Duodenal mucosa (tissue), 2 donors: Measurements from ENCODE around the gene STX1B.

ENCODE experiments used
- H3K27ac ChIP-seq: one replicate; pipeline ENCODE4 v1.7.0; 2013; ENCODE audit warnings: low read depth, low read length
- H3K27me3 ChIP-seq, 2 donors: one replicate each; pipeline ENCODE4 v1.7.0; 2013; ENCODE audit warnings: low read length in 2 of 2, control low read depth in 1 of 2; ENCODE audit not compliant: insufficient read depth in 2 of 2, control insufficient read depth in 1 of 2
- H3K36me3 ChIP-seq, 2 donors: one replicate each; pipeline ENCODE4 v1.7.0; 2013; ENCODE audit warnings: low read length in 2 of 2, control low read depth in 1 of 2; ENCODE audit not compliant: insufficient read depth in 2 of 2, control insufficient read depth in 1 of 2
- H3K4me1 ChIP-seq, 2 donors: one replicate each; pipeline ENCODE4 v1.7.0; 2013; ENCODE audit warnings: low read length in 2 of 2, control low read depth in 1 of 2; ENCODE audit not compliant: insufficient read depth in 2 of 2, control insufficient read depth in 1 of 2
- H3K4me3 ChIP-seq, 2 donors: one replicate each; pipeline ENCODE4 v1.7.0; 2013; ENCODE audit warnings: low read length in 2 of 2, low read depth in 1 of 2
- H3K9ac ChIP-seq, 2 donors: one replicate each; pipeline ENCODE4 v1.7.0; 2013; ENCODE audit warnings: low read length in 2 of 2, low read depth in 1 of 2
- H3K9me3 ChIP-seq, 2 donors: one replicate each; pipeline ENCODE4 v1.7.0; 2013; ENCODE audit warnings: low read length in 2 of 2, control low read depth in 1 of 2; ENCODE audit not compliant: control insufficient read depth in 1 of 2

STX1B gene

DNA sequence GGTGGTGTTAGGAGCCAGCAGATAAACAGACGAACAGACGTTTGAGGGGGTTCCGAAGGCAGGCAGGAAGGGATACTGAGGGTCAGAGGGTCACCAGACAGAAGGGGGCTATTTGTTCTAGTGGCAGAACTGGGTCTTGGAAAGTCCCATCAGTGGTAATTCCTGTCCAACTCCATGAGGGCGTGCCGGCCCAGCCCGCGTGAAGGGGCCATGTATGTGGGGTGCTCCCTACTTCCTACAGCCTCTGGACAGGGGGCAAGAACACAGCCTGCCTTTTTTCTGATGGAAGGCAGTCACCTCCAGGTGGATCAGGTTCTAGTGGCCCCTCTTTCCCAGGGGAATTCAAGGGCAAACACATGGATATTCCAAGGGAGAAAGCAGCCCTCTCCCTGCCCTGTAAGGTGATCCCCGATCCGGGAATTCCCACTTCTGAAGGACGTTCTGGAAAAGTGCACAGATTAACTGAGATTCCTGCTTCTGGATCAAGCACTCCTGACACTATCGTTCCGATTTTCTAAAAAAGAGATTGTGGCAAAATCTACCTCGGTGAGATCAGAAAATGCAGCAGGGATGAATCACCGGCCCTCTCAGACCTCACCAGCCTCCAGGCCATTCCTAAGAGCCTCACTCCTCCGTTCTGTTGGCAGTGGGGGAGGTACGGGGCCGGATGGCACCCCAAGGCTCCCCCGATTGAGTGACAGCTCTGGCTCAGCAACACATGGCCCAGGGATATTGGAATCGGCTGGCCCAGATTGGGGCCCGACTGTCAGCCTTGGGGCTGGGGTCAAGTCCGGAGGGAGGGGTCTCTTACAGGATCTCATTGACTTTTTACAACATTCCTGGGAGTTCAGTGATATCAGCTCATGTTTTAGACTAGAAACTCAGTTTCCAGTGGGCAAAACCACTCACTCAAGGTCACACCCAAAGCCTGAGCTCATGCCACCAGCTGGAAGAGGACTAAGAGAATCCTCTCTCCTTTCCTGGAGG is 12.4 kb downstream of the STX1B start:
- Histone ChIP-seq H3K27ac (no peak overlapping the region), H3K9me3 (no peaks in the 10 kb centered on the region), H3K4me3 (peak overlapping the region; percentile 65 to 88), H3K36me3 (no peaks in the 10 kb centered on the region), H3K27me3 (no peaks in the 10 kb centered on the region), H3K9ac (peak overlapping the region; percentile 60 to 77), H3K4me1 (peaks cover 15 to 26% of the 10 kb centered on the region in 2 donors)

DNA sequence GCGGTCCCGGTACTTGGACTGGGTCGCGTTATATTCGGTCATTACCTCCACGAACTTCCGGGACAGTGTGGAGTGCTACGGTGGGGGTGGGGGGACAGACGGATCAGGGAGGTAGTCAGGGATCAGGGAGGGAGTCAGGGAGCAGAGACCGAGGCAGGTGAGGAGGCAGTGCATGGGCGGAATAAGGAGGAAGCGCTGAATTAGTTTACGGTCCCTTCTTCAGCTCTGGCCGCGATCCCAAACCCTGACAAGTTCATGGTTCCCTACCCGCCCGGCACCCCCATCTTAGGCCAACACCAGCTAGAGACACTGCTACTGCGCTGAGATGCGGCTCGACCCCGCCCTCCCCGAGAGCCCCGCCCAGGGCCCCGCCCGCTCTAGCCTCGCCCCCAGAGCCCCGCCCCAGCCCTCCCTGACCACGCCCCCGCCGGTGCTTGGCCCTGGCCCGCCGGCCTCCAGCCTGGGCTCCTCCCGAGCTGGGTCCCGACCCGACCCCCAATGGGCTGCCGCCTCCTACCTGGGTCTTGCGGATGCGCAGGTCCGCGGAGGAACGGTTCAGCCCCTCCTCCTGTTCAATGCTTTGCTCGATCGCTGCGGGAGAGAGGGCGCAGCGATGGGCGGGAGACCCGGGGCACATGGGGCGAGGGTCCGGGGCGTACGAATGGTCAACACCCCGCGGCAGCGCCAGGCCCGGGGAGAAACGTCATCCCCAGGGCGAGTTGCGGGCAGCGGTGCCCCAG is 13.3 kb downstream of the STX1B start:
- Histone ChIP-seq H3K27me3 (no peaks in the 10 kb centered on the region), H3K4me3 (peak overlapping the region; percentile 88 to 89), H3K4me1 (peaks cover 15 to 26% of the 10 kb centered on the region in 2 donors), H3K9me3 (no peaks in the 10 kb centered on the region), H3K9ac (peak overlapping the region; percentile 66 to 77), H3K27ac (peak overlapping the region; percentile 46), H3K36me3 (no peaks in the 10 kb centered on the region)

DNA sequence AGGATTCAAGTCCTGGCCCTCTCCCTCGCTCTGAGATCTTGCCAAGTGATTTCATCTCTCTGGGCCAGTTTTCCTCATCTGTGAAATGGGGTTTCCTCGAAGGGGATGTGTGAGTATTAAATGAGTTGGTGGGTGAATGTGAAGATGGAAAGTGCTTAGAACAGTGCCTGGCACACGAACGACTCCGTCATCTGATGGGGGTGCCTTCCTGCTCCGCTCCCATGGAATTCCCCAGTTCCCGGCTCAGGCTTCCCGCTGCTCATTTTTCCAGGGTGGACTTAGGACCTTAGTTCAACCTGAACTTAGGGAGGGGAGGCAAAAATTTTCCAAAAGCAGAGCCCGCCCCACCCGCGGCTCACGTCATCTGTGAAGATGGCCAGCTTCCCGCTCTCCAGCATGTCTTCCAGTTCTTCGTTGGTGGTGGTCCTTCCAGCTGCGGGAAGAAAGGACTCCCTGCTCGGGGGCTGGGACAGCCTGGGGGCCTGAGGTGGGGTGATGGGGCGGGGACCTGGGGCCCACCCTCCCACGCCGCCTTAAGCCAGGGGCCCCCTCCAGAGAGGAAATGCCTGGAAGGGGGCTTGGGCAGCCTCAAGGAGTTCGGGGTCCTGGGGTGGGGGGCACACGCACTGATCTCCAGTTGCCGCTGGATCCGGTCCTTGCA is 14.0 kb downstream of the STX1B start:
- H3K36me3 ChIP-seq = no peaks in the 10 kb centered on the region
- peaks cover 15 to 26% of the 10 kb centered on the region in 2 donors for H3K4me1 ChIP-seq
- H3K27me3 ChIP-seq = no peaks in the 10 kb centered on the region
- H3K4me3 ChIP-seq = peak overlapping the region; percentile 88 to 89
- H3K27ac ChIP-seq = peak overlapping the region; percentile 46
- H3K9ac ChIP-seq = peak overlapping the region; percentile 66 to 77
- no peaks in the 10 kb centered on the region for H3K9me3 ChIP-seq

DNA sequence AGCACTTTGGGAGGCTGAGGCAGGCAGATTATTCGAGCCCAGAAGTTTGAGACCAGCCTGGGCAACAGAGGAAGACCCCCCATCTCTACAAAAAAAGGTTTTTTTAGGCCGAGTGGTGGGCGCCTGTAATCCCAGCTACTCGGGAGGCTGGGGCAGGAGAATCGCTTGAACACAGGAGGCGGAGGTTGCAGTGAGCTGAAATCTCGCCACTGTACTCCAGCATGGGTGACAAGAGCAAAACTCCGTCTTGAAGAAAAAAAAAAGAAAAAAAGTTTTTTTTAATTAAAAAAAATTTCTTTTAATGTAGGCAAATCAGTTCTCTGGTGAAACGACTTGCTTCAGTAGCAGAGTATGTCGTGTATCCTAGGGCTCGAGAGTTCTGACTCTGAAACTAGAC is 14.5 kb downstream of the STX1B start:
- peak overlapping the region; percentile 60 to 77 for H3K9ac ChIP-seq
- H3K4me3 ChIP-seq = no peak overlapping the region
- H3K27me3 ChIP-seq = no peaks in the 10 kb centered on the region
- no peaks in the 10 kb centered on the region for H3K36me3 ChIP-seq
- H3K27ac ChIP-seq = no peak overlapping the region
- no peaks in the 10 kb centered on the region for H3K9me3 ChIP-seq
- H3K4me1 ChIP-seq = peaks cover 14 to 26% of the 10 kb centered on the region in 2 donors

DNA sequence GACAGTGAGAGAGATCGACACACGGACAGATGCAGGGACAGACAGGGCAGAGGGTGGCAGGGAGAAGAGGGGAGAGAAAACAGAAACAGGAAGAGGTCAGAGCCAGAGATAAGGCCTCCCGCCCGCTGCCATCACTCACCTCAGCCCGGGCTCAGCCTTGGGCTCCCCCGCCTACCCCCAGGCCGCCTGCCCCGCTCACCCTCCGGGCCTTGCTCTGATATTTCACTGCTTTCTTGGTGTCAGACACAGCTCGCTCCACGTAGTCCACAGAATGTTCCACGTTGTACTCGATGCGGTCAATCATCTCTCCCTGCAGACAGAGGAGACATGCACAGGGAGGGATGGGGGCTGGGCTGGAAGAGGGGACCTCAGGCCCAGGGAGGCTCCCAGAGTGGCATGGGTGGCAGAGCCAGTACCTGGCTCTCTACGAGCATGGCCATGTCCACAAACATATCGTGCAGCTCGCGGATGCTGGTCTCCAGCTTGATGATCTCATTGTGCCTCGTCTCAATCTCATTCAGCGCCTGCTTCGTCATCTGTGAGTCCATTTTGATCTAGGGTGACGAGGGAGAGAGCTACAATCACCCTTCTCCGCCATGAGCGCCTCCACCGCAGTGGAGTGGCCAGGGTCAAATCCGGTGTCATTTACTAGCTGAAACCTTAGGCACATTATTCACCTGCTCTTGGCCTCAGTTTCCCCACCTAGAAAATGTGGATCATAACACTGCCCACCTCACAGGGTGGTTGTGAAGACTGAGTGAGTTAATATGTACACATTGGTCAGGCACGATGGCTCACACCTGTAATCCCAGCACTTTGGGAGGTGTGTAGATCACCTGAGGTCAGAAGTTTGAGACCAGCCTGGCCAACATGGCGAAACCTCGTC is 17.3 kb downstream of the STX1B start:
- H3K36me3 ChIP-seq = no peaks in the 10 kb centered on the region
- no peak overlapping the region for H3K27ac ChIP-seq
- H3K4me1 ChIP-seq = peaks cover 11 to 17% of the 10 kb centered on the region in 2 donors
- no peak overlapping the region for H3K9ac ChIP-seq
- H3K27me3 ChIP-seq = no peaks in the 10 kb centered on the region
- H3K9me3 ChIP-seq = no peaks in the 10 kb centered on the region
- H3K4me3 ChIP-seq = no peak overlapping the region

DNA sequence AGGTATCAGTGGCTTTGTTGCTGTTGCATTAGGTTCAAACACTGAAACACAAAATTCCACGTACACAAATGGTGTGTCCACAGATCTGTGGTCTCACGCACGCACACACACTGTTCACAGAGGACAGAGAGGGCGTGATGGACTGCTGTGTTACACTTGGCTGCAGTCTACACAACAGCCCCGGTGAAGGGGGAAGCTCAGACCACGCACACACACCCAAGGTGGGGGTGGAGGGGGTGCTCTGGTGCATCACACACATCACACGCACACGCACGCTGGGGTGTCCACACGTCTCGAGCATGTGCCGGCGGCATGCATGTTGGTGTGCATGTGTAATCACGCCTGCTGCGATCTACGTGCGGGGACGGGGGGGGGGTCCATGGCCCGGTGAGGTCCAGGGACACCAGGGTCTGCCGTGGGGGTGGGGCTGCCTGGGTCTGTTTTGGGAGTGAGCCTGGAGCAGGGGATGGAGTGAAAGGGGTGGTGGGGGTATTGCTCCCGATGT is 18.1 kb downstream of the STX1B start:
- H3K9me3 ChIP-seq = no peaks in the 10 kb centered on the region
- no peak overlapping the region for H3K9ac ChIP-seq
- peaks cover 6 to 10% of the 10 kb centered on the region in 2 donors for H3K4me1 ChIP-seq
- no peaks in the 10 kb centered on the region for H3K27me3 ChIP-seq
- H3K36me3 ChIP-seq = peaks cover 0 to 2% of the 10 kb centered on the region in 2 donors
- H3K27ac ChIP-seq = no peak overlapping the region
- H3K4me3 ChIP-seq = no peak overlapping the region

DNA sequence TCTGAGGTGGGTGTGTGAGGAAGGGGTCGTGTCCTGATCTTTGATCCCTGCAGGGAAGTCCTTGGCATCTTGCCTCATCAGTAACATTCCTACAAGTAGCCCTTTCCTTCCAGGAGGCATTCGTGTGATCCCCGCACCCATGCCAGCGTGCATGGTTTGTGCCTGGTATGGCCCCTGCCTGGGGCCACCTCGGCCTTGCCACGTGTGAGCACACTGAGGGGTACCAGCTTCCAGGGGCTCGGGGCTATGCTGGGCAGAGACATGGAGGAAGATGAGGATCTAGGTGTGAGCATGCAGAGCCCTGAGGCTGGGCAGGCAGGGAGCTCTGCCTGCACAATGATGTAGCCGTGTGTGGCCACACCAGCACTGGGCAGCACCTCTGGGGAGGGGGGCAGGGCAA is 19.4 kb downstream of the STX1B start:
- H3K36me3 ChIP-seq = peaks cover 0 to 2% of the 10 kb centered on the region in 2 donors
- H3K4me3 ChIP-seq = no peak overlapping the region
- H3K9ac ChIP-seq = no peak overlapping the region

DNA sequence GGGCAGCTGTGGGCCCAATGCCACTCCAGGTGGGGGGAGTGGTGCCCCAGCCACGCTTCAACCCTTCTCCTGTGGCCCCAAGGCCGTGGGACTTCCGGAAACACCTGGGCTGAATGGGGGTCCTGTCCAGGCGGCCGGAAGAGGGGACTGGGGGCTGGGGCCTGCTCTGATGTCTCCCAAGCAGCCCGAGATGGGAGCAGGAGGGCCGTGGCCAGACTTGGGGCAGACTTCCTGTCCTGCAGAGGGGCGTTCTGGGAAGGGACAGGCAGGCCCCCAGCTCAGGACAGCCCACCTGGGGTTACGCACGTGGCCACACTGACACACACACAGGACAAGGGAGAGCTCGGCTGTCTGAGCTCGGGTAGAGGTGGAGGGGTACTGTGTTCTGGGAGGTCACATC is 20.3 kb downstream of the STX1B start:
- H3K36me3 ChIP-seq = peaks cover 0 to 2% of the 10 kb centered on the region in 2 donors
- no peak overlapping the region for H3K9ac ChIP-seq
- peaks cover 9 to 10% of the 10 kb centered on the region in 2 donors for H3K4me1 ChIP-seq
- H3K27me3 ChIP-seq = no peaks in the 10 kb centered on the region
- H3K4me3 ChIP-seq = no peak overlapping the region
- no peaks in the 10 kb centered on the region for H3K9me3 ChIP-seq
- H3K27ac ChIP-seq = no peak overlapping the region

More for the DNA sequence above, 19.4 kb downstream of the STX1B start:
- peaks cover under 1% of the 10 kb centered on the region in 2 donors for H3K4me1 ChIP-seq
- no peak overlapping the region for H3K27ac ChIP-seq
- no peaks in the 10 kb centered on the region for H3K9me3 ChIP-seq
- H3K27me3 ChIP-seq = no peaks in the 10 kb centered on the region

DNA sequence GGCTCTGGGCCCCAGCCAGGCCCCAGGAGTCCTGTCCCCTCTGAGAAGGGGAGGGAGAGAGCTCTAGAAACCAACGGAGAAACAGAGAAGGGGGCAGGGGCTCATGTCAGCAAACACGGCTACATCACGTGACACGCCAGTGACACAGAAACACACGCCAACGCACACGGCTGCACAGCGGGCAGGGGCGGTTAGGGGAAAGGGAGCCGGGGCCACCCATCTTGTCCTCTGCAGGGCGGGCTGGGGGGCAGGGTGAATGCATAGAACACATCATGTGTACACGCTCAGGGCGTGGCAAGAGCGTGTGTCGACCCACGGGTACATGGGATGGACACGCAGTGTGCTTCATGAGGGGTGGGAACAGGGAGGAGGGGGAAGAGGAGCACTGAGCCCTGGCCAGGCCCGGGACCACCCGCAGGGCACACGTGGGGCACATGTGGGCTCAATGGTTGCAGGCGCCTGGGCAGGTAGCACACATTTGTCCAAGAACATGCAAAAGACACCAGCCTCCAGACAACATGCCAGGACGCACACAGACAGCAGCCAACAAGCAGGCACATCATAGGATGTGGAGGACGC is 20.9 kb downstream of the STX1B start:
- Histone ChIP-seq H3K4me3 (no peak overlapping the region), H3K27me3 (no peaks in the 10 kb centered on the region), H3K9me3 (no peaks in the 10 kb centered on the region), H3K27ac (no peak overlapping the region), H3K9ac (no peak overlapping the region), H3K36me3 (peaks cover 0 to 2% of the 10 kb centered on the region in 2 donors), H3K4me1 (peaks cover 9 to 11% of the 10 kb centered on the region in 2 donors)
